Measurements from ENCODE around the gene PTPRF.

GRCh38 chr1:43659212-43660166 lies 128.8 kb downstream of the PTPRF start:
- TF ChIP-seq POLR2A (IDR thresholded peaks at IDR 0.05; ENCODE audit: low read length) = no peak
- no peak for TF ChIP-seq GATA1 (IDR thresholded peaks at IDR 0.05; ENCODE audit: low read depth, low read length)
